ENCODE measurements around the gene C2orf66. TPM values are rescaled to one million over a fixed set of nuclear protein-coding genes. Genes with fewer than 3 reads are reported as not detected.

The C2orf66 gene
- polyA plus RNA-seq, 1 donor from 2014 or later: 1.4 TPM

- Histone ChIP-seq H4K20me1 (ENCODE audit: insufficient read depth) (no peaks in the 10 kb centered on the region), H3K4me2 (ENCODE audit: low read length) (no peak overlapping the region)
Observed at GRCh38 chr2:196783431-196784094, 25.6 kb downstream of the C2orf66 start.

GRCh38 chr2:196767101-196767500 lies 42.1 kb downstream of the C2orf66 start:
- H3F3A ChIP-seq (ENCODE audit: insufficient read depth, low read length, poor library complexity, severe bottlenecking): no peaks in the 10 kb centered on the region
- no peaks in the 10 kb centered on the region for H3K9me2 ChIP-seq (ENCODE audit: insufficient read depth, low read length)
- no peaks in the 10 kb centered on the region for H3K79me2 ChIP-seq (replicated peaks; ENCODE audit: insufficient read depth, low read length)
- no peak overlapping the region for H3K4me2 ChIP-seq (ENCODE audit: low read length)
- H3K27me3 ChIP-seq (ENCODE audit: insufficient read depth, low read depth, low read length): no peaks in the 10 kb centered on the region
- no peaks in the 10 kb centered on the region for H3K36me3 ChIP-seq (ENCODE audit: insufficient read depth, low read length)
- H4K20me1 ChIP-seq (ENCODE audit: insufficient read depth): no peaks in the 10 kb centered on the region
- H2AFZ ChIP-seq (ENCODE audit: low read depth, low read length): no peak overlapping the region
- H3K9me3 ChIP-seq (ENCODE audit: low read length): no peaks in the 10 kb centered on the region
- no peak overlapping the region for H3K4me3 ChIP-seq (ENCODE audit: low read length)
- H3K27ac ChIP-seq (ENCODE audit: low read length): no peak overlapping the region
- H3K9ac ChIP-seq (ENCODE audit: low read length): no peak overlapping the region
- TF ChIP-seq TAF1 (IDR thresholded peaks at IDR 0.05; ENCODE audit: low read depth): no peak
- no peak for TF ChIP-seq POLR2AphosphoS5 (IDR thresholded peaks at IDR 0.05)
- TF ChIP-seq EZH2 (IDR thresholded peaks at IDR 0.05; ENCODE audit: borderline replicate concordance, insufficient read depth, low read length, poor library complexity, severe bottlenecking): no peak
- no peak for TF ChIP-seq MXI1 (conservative IDR thresholded peaks at IDR 0.05; ENCODE audit: poor library complexity, severe bottlenecking)
- TF ChIP-seq SMC3 (conservative IDR thresholded peaks at IDR 0.05; ENCODE audit: poor library complexity): no peak
- TF ChIP-seq EP300 (conservative IDR thresholded peaks at IDR 0.05; ENCODE audit: poor library complexity, severe bottlenecking): no peak
- no peak for TF ChIP-seq CTCF (IDR thresholded peaks at IDR 0.05; ENCODE audit: poor library complexity, severe bottlenecking)
- TF ChIP-seq RAD21 (conservative IDR thresholded peaks at IDR 0.05): no peak

More at GRCh38 chr2:196783431-196784094, 25.6 kb downstream of the C2orf66 start:
- Histone ChIP-seq H3K4me3 (ENCODE audit: low read length) (no peak overlapping the region), H3F3A (ENCODE audit: insufficient read depth, low read length, poor library complexity, severe bottlenecking) (no peaks in the 10 kb centered on the region), H3K9me3 (ENCODE audit: low read length) (no peaks in the 10 kb centered on the region), H3K9ac (ENCODE audit: low read length) (no peak overlapping the region), H3K36me3 (ENCODE audit: insufficient read depth, low read length) (peaks cover 27% of the 10 kb centered on the region), H3K27ac (ENCODE audit: low read length) (no peak overlapping the region), H3K9me2 (ENCODE audit: insufficient read depth, low read length) (no peaks in the 10 kb centered on the region), H3K27me3 (ENCODE audit: insufficient read depth, low read depth, low read length) (no peaks in the 10 kb centered on the region), H3K79me2 (replicated peaks; ENCODE audit: insufficient read depth, low read length) (no peaks in the 10 kb centered on the region), H2AFZ (ENCODE audit: low read depth, low read length) (no peak overlapping the region)
- no peak for TF ChIP-seq EZH2 (IDR thresholded peaks at IDR 0.05; ENCODE audit: borderline replicate concordance, insufficient read depth, low read length, poor library complexity, severe bottlenecking)
- TF ChIP-seq POLR2AphosphoS5 (IDR thresholded peaks at IDR 0.05): no peak
- no peak for TF ChIP-seq REST (IDR thresholded peaks at IDR 0.05; ENCODE audit: borderline replicate concordance)
- TF ChIP-seq SMC3 (conservative IDR thresholded peaks at IDR 0.05; ENCODE audit: poor library complexity): no peak
- TF ChIP-seq TAF1 (IDR thresholded peaks at IDR 0.05; ENCODE audit: low read depth): no peak
- no peak for TF ChIP-seq CTCF (IDR thresholded peaks at IDR 0.05; ENCODE audit: poor library complexity, severe bottlenecking)
- no peak for TF ChIP-seq EP300 (conservative IDR thresholded peaks at IDR 0.05; ENCODE audit: poor library complexity, severe bottlenecking)

Measured in neural cell (in vitro differentiated cells).